A673 (cell line): ENCODE results near the gene SH3RF3. TPM values are rescaled to one million over a fixed set of nuclear protein-coding genes. Genes with fewer than 3 reads are reported as not detected.

Experiments
- BruUV-seq: library from RNA; stranded (reverse); fragments of 400-500 nt; replicated peaks from 2 replicates; lab custom pipeline; 2021; lab: Mats Ljungman, UMichigan
- CTCF ChIA-PET: fragments of 300-600 bp; sonication (Branson Sonifier 250); formaldehyde crosslinking; loops from one replicate; lab custom pipeline; 2022; ENCODE audit warnings: antibody characterized with exemption; lab: Charles Lee
- POLR2A ChIA-PET: fragments of 300-600 bp; sonication (Branson Sonifier 250); formaldehyde crosslinking; loops from one replicate; lab custom pipeline; 2022; ENCODE audit warnings: antibody characterized with exemption; ENCODE audit not compliant: low non-redundant PET; lab: Charles Lee
- DNase-seq: peaks from one replicate; pipeline ENCODE4 v3.0.0-alpha.2; 2015; ENCODE audit warnings: low spot score
- H3K27ac ChIP-seq: fragments of 200-600 bp; sonication (generic); 2 replicates; pipeline ENCODE4 v1.5.1; 2016; ENCODE audit warnings: mixed run types, low read depth, mild to moderate bottlenecking, mixed read lengths, antibody characterized with exemption, low read length; ENCODE audit not compliant: poor library complexity, severe bottlenecking
- H3K27me3 ChIP-seq: fragments of 200-600 bp; sonication (generic); replicated peaks from 2 replicates; pipeline ENCODE4 v1.6.1; 2017; ENCODE audit warnings: mixed run types, low read depth, mild to moderate bottlenecking, mixed read lengths, antibody characterized with exemption, low read length; ENCODE audit not compliant: insufficient read depth, poor library complexity
- H3K36me3 ChIP-seq: fragments of 200-600 bp; sonication (generic); 2 replicates; pipeline ENCODE4 v1.6.1; 2016; ENCODE audit warnings: mixed run types, mild to moderate bottlenecking, mixed read lengths, antibody characterized with exemption, low read length; ENCODE audit not compliant: insufficient read depth, poor library complexity, severe bottlenecking
- H3K4me1 ChIP-seq: fragments of 200-600 bp; sonication (generic); 2 replicates; pipeline ENCODE4 v1.6.1; 2017; ENCODE audit warnings: mixed run types, mild to moderate bottlenecking, mixed read lengths, antibody characterized with exemption, low read length; ENCODE audit not compliant: insufficient read depth, poor library complexity, severe bottlenecking
- H3K4me3 ChIP-seq: fragments of 200-600 bp; sonication (generic); 2 replicates; pipeline ENCODE4 v1.5.1; 2016; ENCODE audit warnings: low read depth, mixed run types, mild to moderate bottlenecking, mixed read lengths, low read length; ENCODE audit not compliant: poor library complexity, severe bottlenecking
- H3K9me3 ChIP-seq: fragments of 200-600 bp; sonication (generic); 2 replicates; pipeline ENCODE4 v1.6.1; 2016; ENCODE audit warnings: mixed run types, low read depth, mild to moderate bottlenecking, mixed read lengths, antibody characterized with exemption, low read length; ENCODE audit not compliant: poor library complexity, severe bottlenecking
- EZH2 ChIP-seq: fragments of 200-600 bp; sonication (generic); IDR thresholded peaks from 2 replicates; pipeline ENCODE4 v1.6.1; 2017; ENCODE audit warnings: borderline replicate concordance, low read depth, mild to moderate bottlenecking, mixed read lengths, antibody characterized with exemption, low read length; ENCODE audit not compliant: poor library complexity, severe bottlenecking
- intact Hi-C: fragments of 100-400 bp; cut with micrococcal nuclease; formaldehyde crosslinking; loops from one replicate; pipeline ENCODE4 v1.10.0; 2022; ENCODE audit not compliant: unreplicated experiment
- total RNA-seq: library from RNA; stranded (reverse); gene quantifications from 2 replicates; pipeline ENCODE4 v1.2.3, GENCODE V29; 2021
- TF ChIP-seq, protein P1 (sequence below): fragments of 300-800, 200-600 bp; sonication (generic); conservative IDR thresholded peaks from 2 replicates; pipeline ENCODE4 v1.5.1; 2017; ENCODE audit warnings: low read depth, mild to moderate bottlenecking, antibody characterized with exemption, low read length, moderate library complexity, mixed read lengths

SH3RF3 gene
- total RNA-seq, 1 experiment from 2014 or later: 0.15 TPM

DNA sequence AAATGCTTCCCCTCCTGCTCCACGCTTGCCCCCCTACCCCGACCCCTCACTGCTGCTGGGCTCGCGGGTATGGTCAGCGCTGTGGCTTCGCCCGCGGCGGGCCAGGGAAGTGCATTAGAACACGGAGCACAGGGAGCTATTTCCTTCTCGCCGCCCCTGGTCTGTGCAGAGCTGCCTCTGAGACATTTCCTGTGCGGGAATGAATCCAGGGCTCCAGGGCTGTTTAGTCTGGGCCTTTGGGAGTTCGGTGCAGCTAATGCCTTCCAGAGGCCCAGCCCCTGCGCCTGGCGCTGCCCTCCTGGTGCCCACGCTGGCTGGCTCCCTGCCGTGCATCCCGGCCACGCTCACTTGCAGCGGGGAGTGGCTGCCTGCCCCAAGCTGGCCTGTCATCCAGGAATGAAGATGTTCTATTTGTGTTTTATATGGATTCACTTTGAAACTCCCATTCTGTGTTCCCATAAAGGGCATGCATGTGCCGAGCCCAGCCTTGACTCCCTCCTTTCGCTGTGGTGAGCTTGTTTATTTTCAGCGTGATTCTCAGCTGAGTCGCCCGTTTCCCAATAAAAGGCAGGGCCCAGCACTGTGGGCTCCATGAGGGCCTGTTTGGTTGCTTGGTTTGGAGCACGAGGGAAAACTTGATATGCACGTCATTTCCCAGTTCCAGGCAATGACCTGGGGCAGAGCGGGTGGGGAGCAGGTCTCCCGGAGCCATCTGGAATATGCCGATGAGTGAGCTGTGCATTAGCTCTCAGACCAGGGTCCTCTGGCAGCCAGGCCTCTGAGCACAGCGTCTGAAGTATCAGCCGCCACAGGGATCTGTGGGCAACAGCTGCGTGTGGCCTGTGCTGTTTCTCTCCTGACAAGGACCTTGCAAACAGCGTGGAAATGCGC lies 42.7 kb downstream of the SH3RF3 start:
- no peak overlapping the region for H3K4me3 ChIP-seq
- TF ChIP-seq EZH2: no peak
- TF ChIP-seq, protein P1, sequence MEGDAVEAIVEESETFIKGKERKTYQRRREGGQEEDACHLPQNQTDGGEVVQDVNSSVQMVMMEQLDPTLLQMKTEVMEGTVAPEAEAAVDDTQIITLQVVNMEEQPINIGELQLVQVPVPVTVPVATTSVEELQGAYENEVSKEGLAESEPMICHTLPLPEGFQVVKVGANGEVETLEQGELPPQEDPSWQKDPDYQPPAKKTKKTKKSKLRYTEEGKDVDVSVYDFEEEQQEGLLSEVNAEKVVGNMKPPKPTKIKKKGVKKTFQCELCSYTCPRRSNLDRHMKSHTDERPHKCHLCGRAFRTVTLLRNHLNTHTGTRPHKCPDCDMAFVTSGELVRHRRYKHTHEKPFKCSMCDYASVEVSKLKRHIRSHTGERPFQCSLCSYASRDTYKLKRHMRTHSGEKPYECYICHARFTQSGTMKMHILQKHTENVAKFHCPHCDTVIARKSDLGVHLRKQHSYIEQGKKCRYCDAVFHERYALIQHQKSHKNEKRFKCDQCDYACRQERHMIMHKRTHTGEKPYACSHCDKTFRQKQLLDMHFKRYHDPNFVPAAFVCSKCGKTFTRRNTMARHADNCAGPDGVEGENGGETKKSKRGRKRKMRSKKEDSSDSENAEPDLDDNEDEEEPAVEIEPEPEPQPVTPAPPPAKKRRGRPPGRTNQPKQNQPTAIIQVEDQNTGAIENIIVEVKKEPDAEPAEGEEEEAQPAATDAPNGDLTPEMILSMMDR: no peak
- intact Hi-C loops: no loop called here
- CTCF ChIA-PET: no interaction called here
- no peak overlapping the region for H3K27ac ChIP-seq
- DNase-seq: peak; percentile 44
- no peaks in the 10 kb centered on the region for H3K27me3 ChIP-seq
- POLR2A ChIA-PET: no interaction called here
- BruUV-seq: no TSS peak
- no peaks in the 10 kb centered on the region for H3K36me3 ChIP-seq
- no peaks in the 10 kb centered on the region for H3K9me3 ChIP-seq
- H3K4me1 ChIP-seq: no peaks in the 10 kb centered on the region

DNA sequence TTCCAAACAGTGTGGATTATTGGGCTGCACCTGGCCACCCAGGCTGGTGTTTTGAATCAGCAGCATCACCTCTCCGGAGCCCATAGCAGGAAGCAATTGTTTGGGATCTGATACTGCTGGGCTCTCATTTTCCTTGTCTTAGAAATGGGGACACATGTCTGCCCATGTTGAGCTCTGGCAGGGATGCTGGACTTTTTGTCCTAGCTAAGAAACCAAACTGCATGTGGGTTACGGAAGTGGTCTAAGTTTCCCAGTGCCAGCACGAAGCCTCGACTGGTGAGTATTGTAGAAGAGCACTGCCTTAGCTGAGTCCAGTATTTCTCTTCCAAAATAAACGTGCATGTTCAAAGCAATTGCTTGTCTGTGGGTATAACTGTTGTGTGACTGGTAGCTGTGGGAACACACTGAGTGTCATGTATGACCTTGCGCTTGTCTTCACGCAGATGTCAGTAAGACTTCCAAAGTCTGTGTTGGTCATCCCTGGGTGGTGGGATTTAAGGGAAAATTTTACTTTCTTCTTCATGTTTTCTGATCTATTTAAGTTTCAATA lies 43.6 kb downstream of the SH3RF3 start:
- intact Hi-C loops: no loop called here
- Histone ChIP-seq H3K27me3 (no peaks in the 10 kb centered on the region), H3K27ac (no peak overlapping the region), H3K4me1 (no peaks in the 10 kb centered on the region), H3K9me3 (no peaks in the 10 kb centered on the region), H3K4me3 (no peak overlapping the region), H3K36me3 (no peaks in the 10 kb centered on the region)
- POLR2A ChIA-PET: no interaction called here
- TF ChIP-seq, protein P1: no peak
- TF ChIP-seq EZH2: no peak
- CTCF ChIA-PET: no interaction called here
- no TSS peak for BruUV-seq
- DNase-seq: no peak

- Histone ChIP-seq H3K4me3 (no peak overlapping the region), H3K4me1 (no peaks in the 10 kb centered on the region), H3K36me3 (no peaks in the 10 kb centered on the region), H3K27ac (no peak overlapping the region), H3K27me3 (no peaks in the 10 kb centered on the region), H3K9me3 (no peaks in the 10 kb centered on the region)
- DNase-seq: peak; percentile 21
- TF ChIP-seq, protein P1: no peak
- TF ChIP-seq EZH2: no peak
- intact Hi-C loops: no loop called here
- no TSS peak for BruUV-seq
- CTCF ChIA-PET: no interaction called here
- POLR2A ChIA-PET: no interaction called here
These were observed 44.5 kb downstream of the SH3RF3 start for GRCh38 chr2:109173311-109174171.
